Inflammatory macrophage (primary cell): ENCODE measurements around the gene ARFGEF3.
"Not testable (repeated sequence)": the region's sequence is repeated elsewhere in the genome, so short reads cannot be mapped to it uniquely, and the experiment has no call there.

Source experiments
- DNase-seq, 2 donors: peaks; one replicate each; pipeline ENCODE4 v3.0.0-alpha.2; 2020 to 2022

Gene ARFGEF3

DNA sequence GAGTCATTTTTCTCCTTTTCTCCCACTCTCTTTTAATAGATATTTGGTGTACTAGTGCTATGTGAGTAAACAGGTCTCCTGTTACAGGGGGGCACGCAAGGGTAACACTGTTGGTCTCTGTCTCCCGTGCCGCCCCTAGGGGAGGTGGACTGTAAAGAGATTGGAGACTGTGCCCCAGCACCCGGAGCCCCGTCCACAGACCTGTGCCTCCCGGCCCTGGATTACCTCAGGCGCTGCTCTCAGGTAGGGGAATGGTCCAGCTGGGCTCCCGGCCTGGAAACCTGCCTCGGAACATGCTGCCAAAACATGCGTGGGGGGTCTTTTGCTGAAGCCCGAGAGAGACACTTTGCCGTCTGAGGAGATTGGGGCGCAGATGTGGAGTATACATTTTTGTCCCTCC lies 149.5 kb downstream of the ARFGEF3 start:
- no peak for DNase-seq

DNA sequence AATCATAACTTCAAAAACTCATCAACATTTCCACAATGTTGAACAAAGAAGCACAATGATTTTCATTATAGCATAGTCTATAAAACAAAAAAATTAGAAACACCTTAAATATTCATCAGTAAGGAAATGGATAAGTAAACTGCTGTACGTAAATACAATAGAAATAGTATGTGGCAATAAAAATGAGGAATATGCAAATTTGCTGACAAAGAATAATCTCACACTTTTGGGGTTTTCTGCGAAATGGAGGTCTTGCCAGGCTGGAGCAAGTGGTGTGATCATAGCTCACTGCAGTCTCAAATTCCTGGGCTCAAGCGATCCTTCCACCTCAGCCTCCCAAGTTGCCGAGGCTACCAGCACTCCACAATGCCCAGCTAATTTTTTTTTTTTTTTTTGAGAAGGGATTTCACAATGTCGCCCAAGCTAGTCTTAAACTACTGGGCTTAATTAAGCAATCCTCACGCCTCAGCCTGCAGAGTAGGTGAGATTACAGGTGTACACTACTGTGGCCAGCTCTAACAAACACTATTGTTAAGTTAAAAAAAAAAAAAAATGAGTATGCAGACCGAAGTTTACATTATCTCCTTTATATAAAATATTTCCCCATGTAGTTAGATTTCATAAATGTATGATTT lies 157.1 kb downstream of the ARFGEF3 start:
- DNase-seq: no peak

DNA sequence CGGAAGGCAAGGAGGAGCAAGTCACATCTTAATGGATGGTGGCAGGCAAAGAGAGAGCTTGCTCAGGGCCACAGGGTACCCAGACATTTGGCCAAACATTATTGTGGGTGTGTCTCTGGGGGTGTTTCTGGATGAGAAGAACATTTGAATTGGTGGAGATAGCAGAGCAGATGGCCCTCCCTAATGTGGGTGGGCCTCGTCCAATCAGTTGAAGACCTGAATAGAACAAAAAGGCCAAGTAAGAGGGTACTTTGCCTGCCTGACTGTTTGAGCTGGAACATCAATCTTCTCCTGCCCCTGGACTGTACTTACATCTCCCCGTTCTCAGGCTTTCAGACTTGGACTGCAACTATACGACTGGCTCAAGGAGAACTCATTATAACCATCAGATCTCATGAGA lies 160.2 kb downstream of the ARFGEF3 start:
- no peak for DNase-seq

DNA sequence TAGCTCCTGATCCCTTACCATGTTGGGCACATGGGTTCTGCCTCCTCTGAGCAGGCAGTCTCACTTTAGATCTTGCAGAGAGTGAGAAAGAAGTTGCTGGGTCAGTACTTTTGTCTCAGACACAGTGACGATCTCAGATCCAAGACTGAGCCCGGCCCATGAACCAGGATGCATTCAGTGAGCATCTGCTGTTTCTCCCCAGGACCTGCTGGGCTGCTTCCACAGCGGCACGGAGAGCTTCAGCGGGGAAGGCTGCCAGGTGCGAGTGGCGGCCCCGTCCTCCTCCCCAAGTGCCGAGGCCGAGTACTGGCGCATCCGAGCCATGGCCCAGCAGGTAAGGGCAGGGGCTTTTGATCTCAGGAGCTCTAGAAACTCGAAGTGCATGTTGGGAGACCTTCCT lies 162.1 kb downstream of the ARFGEF3 start:
- no peak for DNase-seq

DNA sequence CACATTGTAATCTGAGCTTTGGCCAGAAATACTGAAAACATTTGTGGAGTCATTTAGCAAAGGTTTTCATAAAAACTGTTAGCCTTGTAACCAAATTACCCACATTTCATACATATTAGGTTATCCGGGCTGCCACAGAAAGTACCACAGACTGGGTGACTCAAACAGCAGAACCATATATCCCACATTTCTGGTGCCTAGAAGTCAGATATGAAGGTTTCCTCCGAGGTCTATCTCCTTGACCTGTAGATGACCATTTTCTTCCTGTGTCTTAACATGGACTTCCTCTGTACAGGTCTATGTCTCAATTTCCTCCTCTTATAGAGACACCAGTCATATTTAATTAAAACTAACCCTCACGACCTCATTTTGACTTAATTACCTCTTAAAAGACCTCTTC lies 166.5 kb downstream of the ARFGEF3 start:
- DNase-seq: no peak

DNA sequence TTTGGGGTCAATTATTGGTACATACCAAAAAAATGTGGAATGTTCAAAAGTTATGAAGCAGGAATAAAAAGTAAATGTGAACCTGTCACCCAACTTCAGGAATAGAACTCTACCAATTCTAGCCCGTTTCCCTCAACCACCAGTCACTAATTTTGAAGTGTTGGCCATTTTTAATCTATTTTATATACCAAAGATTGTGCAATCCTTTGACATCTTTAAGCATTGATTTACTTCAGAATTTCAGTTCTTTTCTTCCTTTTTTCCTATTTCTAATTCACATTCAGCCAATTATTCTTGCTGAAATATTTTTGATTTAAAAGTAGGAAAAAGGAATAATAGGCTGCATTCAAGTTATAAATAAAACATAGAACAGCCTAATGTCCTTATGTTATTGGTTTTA lies 169.0 kb downstream of the ARFGEF3 start:
- no peak for DNase-seq

DNA sequence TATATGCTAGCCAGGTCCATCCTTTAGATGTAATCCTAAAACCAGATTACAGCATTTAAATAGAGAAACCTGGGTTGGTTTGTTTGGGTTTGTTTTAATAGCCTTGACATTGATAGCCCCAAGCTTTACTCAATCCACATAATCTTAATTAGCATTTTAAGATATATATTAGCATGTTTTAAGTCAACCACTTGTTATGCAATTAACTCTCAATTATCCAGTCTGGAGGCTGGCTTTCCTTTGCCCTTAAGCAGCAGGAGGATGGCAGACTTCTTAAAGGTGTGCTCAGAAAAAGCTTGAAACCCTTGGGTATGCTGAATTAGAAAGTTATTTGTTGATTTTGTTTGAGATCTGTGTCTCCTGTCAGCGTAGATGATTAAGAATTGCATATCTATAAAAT lies 169.7 kb downstream of the ARFGEF3 start:
- DNase-seq: no peak

- DNase-seq: no peak
Measured at GRCh38 chr6:138331984-138332383, 170.2 kb downstream of the ARFGEF3 start.

DNA sequence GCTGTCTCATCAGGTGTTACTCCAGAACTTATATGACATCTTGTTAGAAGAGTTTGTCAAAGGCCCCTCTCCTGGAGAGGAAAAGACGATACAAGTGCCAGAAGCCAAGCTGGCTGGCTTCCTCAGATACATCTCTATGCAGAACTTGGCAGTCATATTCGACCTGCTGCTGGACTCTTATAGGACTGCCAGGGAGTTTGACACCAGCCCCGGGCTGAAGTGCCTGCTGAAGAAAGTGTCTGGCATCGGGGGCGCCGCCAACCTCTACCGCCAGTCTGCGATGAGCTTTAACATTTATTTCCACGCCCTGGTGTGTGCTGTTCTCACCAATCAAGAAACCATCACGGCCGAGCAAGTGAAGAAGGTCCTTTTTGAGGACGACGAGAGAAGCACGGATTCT lies 172.3 kb downstream of the ARFGEF3 start:
- DNase-seq: no peak

DNA sequence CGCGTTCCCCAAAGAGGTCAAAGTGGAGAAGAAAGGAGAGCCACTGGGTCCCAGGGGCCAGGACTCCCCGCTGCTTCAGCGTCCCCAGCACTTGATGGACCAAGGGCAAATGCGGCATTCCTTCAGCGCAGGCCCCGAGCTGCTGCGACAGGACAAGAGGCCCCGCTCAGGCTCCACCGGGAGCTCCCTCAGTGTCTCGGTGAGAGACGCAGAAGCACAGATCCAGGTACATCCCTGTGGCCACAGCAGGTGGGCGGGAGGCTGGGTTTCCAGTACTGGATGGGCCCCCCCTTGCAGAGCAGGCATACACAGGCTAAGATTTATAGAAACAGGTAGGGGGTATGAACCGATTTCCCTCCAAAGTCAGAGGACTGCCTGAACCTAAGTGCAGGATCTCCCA lies 173.2 kb downstream of the ARFGEF3 start:
- DNase-seq: no peak

- DNase-seq: no peak
Measured at GRCh38 chr6:138336221-138336620, 174.5 kb downstream of the ARFGEF3 start.

- DNase-seq: no peak
Measured at GRCh38 chr6:138337076-138337475, 175.3 kb downstream of the ARFGEF3 start.

GRCh38 chr6:138339024-138339423 lies 177.3 kb downstream of the ARFGEF3 start:
- DNase-seq: no peak

GRCh38 chr6:138341176-138341575 lies 179.4 kb downstream of the ARFGEF3 start:
- no peak for DNase-seq

DNA sequence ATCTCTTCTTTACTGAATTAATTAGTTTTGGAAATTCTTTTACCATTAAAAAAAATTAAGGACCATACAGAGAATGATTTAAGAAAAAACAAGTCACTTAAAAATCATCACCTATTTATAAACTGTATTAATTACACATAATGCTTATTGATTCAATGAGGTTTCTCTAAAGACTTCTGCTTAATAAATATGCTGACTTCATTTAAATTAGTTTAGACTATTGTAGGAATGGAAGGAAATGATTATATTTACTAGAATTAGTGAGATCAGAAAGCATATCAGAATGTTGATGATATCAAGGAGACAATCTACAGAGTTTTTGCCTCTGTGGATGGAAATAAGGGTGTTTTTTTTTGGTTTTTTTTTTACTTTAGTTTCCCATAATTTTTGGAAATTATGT lies 181.4 kb downstream of the ARFGEF3 start:
- DNase-seq: no peak

- DNase-seq: no peak
Measured at GRCh38 chr6:138345565-138346285, 184.0 kb downstream of the ARFGEF3 start.

DNA sequence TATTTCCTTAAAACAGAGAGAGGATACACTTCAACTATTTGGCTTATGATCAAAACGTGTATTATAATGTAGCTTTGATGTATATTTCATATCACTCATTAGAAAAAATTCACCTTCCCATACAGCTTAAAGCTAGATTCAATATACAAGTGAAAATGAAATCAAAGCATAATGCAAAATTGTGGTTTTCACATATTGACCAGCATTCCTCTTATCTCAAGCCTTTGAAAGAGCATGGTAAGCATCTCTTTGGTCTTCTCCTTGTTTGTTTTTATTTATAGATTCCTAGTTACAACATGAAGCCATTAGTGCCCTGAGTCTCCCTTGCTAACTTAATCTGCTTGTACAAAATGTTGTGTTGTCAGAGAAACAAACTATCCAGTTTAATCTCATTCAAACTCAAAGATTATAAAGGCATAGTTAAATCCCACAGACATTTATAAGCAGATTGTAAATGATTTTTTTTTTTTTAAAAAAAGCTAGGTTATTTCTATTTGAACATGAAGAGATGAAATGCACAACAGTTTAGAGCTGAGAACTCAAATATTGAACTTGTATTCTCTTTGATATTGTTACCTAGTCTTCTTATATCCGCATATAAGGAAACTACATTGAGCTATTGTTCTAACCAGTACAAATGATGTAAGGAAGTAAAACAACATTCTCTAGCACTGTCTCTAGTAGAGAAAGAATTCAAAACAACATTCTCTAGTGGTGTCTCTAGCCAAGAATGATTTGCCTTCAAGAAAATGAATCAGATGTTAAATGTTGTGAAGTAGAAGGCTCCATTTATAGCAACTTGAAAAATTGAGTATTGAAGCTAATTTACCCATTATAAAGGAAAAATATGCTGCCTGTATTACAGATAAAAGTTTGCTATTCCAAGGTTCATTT lies 184.8 kb downstream of the ARFGEF3 start:
- no peak for DNase-seq

- DNase-seq: no peak
Measured at GRCh38 chr6:138347864-138348263, 186.1 kb downstream of the ARFGEF3 start.

DNA sequence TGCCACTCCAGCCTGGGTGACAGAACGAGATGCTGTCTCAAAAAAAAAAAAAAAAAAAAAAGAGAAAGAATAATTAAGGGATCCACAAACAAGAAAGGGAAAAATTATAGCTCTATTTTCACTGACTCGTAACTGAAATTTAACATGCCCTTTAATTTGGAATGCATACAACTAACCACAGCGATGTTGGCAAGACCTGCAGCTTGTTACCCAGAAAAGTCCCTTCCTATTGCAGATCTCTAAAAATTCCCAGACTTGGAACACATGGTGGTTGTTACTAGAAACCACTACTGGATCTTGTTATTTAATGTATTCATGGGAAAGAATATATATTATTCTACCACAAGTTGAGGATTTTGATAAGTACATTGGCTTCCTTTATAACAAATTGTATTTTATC lies 188.2 kb downstream of the ARFGEF3 start:
- DNase-seq: no peak

- DNase-seq: no peak
Measured at GRCh38 chr6:138357928-138358327, 196.2 kb downstream of the ARFGEF3 start.

DNA sequence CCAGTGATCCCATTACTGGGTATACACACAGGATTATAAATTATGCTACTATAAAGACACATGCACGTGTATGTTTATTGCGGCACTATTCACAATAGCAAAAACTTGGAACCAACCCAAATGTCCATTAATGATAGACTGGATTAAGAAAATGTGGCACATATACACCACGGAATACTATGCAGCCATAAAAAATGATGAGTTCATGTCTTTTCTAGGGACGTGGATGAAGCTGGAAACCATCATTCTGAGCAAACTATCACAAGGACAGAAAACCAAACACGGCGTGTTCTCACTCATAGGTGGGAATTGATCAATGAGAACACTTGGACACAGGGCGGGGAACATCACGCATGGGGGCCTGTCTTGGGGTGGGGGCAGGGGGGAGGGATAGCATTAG lies 206.9 kb downstream of the ARFGEF3 start:
- DNase-seq: not testable (repeated sequence)

DNA sequence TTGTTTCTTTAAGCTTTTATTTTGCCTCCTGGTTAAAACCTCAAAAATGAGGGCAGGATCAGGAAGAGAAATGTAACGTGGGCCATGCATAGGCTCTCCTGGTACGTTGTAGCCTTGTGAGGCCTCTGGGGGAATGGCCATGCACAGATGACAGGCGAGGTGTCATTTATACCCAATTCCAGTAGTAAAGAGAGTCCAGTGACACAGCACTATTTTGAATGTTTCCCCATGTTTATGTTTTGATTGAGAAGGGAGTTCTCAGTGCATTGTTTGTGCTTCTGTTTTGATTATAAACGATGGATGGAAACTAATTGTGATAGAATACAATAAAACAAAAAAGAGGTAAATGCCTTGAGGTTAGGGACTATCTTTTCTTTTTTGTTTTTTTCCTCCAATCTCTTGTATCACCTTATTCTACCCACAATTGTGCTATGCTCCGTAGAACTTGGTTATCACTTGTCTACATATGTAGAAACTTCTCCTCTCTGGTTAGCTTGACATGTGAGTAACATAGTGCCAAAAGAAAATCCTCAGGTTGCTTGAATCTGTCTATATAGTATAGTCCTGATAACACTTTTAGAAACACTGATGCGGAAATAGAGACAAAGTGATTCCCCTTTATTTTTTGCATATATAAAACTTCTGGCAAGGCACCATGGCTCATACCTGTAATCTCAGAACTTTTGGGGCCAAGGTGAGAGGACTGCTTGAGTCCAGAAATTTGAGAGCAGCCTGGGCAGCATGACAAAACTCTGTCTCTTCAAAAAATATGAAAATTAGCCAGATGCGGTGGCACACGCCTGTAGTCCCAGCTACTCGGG lies 209.1 kb downstream of the ARFGEF3 start:
- no peak for DNase-seq

GRCh38 chr6:138371452-138371711 lies 209.6 kb downstream of the ARFGEF3 start:
- DNase-seq: no peak
